NB4 (cell line): ENCODE measurements around the gene RNF111.
A peak's percentile ranks its signal among the peaks of the same experiment; 100 is the strongest.

Source experiments
- DNase-seq: peaks from one replicate; pipeline ENCODE4 v3.0.0; 2010; ENCODE audit warnings: low read depth
- H3K4me3 ChIP-seq: one replicate; pipeline ENCODE4 v1.5.1; 2011; ENCODE audit warnings: mild to moderate bottlenecking, low read depth, low read length, moderate library complexity
- CTCF ChIP-seq: IDR thresholded peaks from one replicate; pipeline ENCODE4 v1.5.1; 2012; ENCODE audit warnings: low read depth, low read length
- MYC ChIP-seq: IDR thresholded peaks from 2 replicates; pipeline ENCODE4 v1.6.1; 2011; ENCODE audit warnings: low read depth, low read length
- POLR2A ChIP-seq: IDR thresholded peaks from 2 replicates; pipeline ENCODE4 v1.6.1; 2011; ENCODE audit warnings: mild to moderate bottlenecking; ENCODE audit not compliant: insufficient read length; ENCODE audit errors: extremely low read depth
- TF ChIP-seq, protein P1 (sequence below): IDR thresholded peaks from 2 replicates; pipeline ENCODE4 v1.6.1; 2011; ENCODE audit warnings: low read depth, low read length

The RNF111 gene

GRCh38 chr15:59039225-59039624 is 51.8 kb downstream of the RNF111 start:
- no peak overlapping the region for H3K4me3 ChIP-seq
- no peak for DNase-seq
- TF ChIP-seq CTCF: no peak
- TF ChIP-seq, protein P1, sequence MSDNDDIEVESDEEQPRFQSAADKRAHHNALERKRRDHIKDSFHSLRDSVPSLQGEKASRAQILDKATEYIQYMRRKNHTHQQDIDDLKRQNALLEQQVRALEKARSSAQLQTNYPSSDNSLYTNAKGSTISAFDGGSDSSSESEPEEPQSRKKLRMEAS: no peak
- TF ChIP-seq MYC: no peak
- no peak for TF ChIP-seq POLR2A

DNA sequence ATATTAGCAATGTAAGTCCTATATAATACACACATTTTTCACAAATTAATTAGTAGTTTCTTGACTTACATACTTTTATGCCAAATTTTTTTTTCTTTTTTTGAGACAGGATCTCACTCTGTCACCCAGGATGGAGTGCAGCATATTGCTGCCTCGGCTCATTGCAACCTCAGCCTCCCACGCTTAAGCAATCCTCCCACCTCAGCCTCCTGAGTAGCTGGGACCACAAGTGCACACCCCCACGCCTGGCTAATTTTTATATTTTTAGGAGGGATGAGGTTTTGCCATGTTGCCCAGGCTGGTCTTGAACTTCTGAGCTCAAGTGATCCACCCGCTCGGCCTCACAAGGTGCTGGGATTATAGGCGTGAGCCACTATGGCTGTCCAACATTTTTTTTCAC is 54.6 kb downstream of the RNF111 start:
- no peak for TF ChIP-seq CTCF
- TF ChIP-seq, protein P1: no peak
- TF ChIP-seq MYC: no peak
- TF ChIP-seq POLR2A: no peak
- no peak overlapping the region for H3K4me3 ChIP-seq
- DNase-seq: peak; percentile 43

DNA sequence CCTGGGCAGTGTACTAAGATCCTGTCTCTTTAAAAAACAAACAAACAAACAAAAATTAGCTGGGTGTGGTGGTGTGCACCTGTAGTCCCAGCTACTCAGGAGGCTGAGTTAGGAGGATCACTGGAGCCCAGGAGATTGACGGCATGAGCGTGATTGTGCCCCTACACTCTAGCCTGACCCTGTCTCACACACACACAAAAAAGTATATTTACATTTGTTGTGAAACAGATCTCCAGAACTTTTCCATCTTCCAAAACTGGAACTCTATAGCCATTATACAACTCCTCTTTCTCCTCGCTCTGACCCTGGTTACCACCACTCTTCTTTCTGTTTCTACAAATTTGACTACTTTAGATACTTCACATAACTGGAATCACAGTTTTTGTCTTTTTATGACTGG is 61.4 kb downstream of the RNF111 start:
- DNase-seq: no peak
- H3K4me3 ChIP-seq: no peak overlapping the region
- TF ChIP-seq POLR2A (no peak), CTCF (no peak), MYC (no peak)
- TF ChIP-seq, protein P1: no peak

DNA sequence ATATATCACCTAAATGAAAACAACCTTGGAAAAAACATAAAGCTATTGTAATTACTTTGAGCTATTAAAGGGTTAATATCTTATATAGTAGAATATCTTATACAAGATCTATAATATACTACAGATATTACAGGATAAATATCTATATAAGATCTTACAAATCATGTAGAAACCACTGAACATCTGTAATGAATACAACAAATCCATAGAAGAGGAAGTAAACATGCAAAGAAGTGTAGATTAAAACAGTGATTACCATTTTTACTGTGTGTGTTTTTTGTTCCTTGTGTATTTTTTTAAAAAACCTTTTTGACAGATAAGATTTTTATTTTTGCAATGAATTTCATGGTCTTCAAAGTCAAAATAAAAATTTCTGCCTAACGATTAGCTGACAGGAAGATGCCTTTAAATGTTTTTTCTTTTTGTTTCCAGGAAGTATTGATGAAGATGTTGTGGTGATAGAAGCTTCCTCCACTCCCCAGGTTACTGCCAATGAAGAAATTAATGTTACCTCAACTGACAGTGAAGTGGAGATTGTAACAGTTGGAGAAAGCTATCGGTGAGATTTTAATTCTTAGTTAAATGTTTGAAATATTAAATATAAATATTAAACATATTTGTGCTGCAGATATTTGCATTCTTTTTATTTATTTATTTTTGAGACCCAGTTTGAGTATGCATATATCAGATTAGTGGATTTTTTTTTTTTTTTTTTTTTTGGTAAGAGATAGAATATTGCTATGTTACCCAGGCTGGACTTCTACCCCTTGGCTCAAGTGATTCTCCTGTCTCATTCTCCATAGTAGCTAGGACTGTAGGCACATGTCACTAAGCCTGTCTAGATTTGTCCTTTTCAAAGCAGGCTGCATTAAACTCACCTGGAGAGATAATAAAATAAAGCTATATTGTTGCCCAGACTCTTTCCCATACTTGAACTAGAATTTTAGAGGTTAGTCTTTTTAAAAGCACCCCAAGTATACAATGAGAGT is 64.7 kb downstream of the RNF111 start:
- H3K4me3 ChIP-seq: no peak overlapping the region
- no peak for DNase-seq

GRCh38 chr15:59052915-59053407 is 65.5 kb downstream of the RNF111 start:
- TF ChIP-seq POLR2A (no peak), MYC (no peak), CTCF (no peak)
- TF ChIP-seq, protein P1: no peak
- DNase-seq: no peak
- no peak overlapping the region for H3K4me3 ChIP-seq

More for the DNA sequence above, 64.7 kb downstream of the RNF111 start:
- TF ChIP-seq CTCF: no peak
- no peak for TF ChIP-seq POLR2A
- TF ChIP-seq MYC: no peak
- TF ChIP-seq, protein P1: no peak
